ENCODE results near the gene SPOCK3.

- TF ChIP-seq CTCF (conservative IDR thresholded peaks at IDR 0.05; ENCODE audit: low read depth, low read length) (no peak), EZH2 (IDR thresholded peaks at IDR 0.05; ENCODE audit: borderline replicate concordance, low read depth, low read length, poor library complexity, severe bottlenecking) (no peak)
Observed at GRCh38 chr4:167265231-167265630, 30.9 kb upstream of the SPOCK3 start.
